Memory B cell (primary cell): ENCODE results near the gene TSR3.

ENCODE experiments used
- ATAC-seq: fragments of 150-1000 bp; cut with Tn5 transposase; 2 replicates; pipeline ENCODE4 v1.10.0; 2021; ENCODE audit warnings: low read depth, mild to moderate bottlenecking, moderate library complexity
- DNase-seq, 2 donors: peaks; one replicate each; pipeline ENCODE4 v3.0.0; 2022; ENCODE audit warnings: low spot score in 2 of 2
- H3K27ac Mint-ChIP-seq: one replicate; pipeline ENCODE4 v1.8.0; 2022; ENCODE audit warnings: mild to moderate bottlenecking, moderate library complexity, mixed read lengths
- H3K27me3 Mint-ChIP-seq: one replicate; pipeline ENCODE4 v1.8.0; 2022; ENCODE audit warnings: mixed read lengths
- H3K36me3 Mint-ChIP-seq: one replicate; pipeline ENCODE4 v1.8.0; 2022; ENCODE audit warnings: mild to moderate bottlenecking, mixed read lengths
- H3K4me1 Mint-ChIP-seq: one replicate; pipeline ENCODE4 v1.8.0; 2022; ENCODE audit warnings: mixed read lengths
- H3K4me3 Mint-ChIP-seq: one replicate; pipeline ENCODE4 v1.8.0; 2022; ENCODE audit warnings: mild to moderate bottlenecking, moderate library complexity, mixed read lengths
- H3K9me3 Mint-ChIP-seq: one replicate; pipeline ENCODE4 v1.8.0; 2022; ENCODE audit warnings: mixed read lengths

TSR3 gene

DNA sequence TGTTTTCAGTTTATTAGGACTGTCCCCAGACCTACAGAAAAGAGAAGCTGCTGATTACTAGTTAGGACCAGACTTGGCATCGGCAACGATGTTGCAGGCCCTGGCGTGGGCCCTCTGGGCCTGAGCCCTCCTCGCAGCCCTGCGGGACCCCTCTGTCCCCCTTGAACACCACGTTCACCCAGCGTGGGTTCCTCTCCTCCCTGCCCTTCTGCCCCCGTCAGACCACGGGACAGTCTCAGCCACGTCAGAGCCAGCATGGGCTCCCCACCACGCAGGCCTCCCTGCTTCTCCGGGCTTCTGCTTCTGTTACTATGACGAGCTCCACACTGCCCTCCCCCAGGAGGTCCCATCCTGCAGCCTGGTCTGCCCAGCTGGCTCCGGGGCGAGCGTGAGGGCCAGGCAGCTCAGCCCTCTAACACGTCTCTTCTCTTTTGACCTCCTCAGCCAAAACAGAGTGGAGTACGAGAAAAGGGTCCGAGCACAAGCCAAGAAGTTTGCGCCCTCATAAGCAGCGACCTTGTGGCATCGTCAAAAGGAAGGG lies 27.3 kb downstream of the TSR3 start:
- no peaks in the 10 kb centered on the region for H3K9me3 Mint-ChIP-seq
- H3K4me3 Mint-ChIP-seq, result no peak overlapping the region
- H3K27me3 Mint-ChIP-seq, result no peaks in the 10 kb centered on the region
- H3K36me3 Mint-ChIP-seq, result peaks cover 12% of the 10 kb centered on the region
- H3K27ac Mint-ChIP-seq, result peak overlapping the region; percentile 45
- H3K4me1 Mint-ChIP-seq, result peaks cover 7% of the 10 kb centered on the region
- DNase-seq (no peak), ATAC-seq (no peak)

GRCh38 chr16:1323296-1324239 lies 28.1 kb downstream of the TSR3 start:
- no peaks in the 10 kb centered on the region for H3K27me3 Mint-ChIP-seq
- no peak overlapping the region for H3K4me3 Mint-ChIP-seq
- H3K36me3 Mint-ChIP-seq, result peaks cover 13% of the 10 kb centered on the region
- ATAC-seq (no peak), DNase-seq (no peak)
- H3K27ac Mint-ChIP-seq, result peak overlapping the region; percentile 45
- H3K4me1 Mint-ChIP-seq, result peaks cover 7% of the 10 kb centered on the region
- H3K9me3 Mint-ChIP-seq, result no peaks in the 10 kb centered on the region

GRCh38 chr16:1322407-1322806 lies 29.3 kb downstream of the TSR3 start:
- H3K27ac Mint-ChIP-seq, result no peak overlapping the region
- no peak overlapping the region for H3K4me3 Mint-ChIP-seq
- ATAC-seq (no peak), DNase-seq (no peak)
- no peaks in the 10 kb centered on the region for H3K27me3 Mint-ChIP-seq
- peaks cover 20% of the 10 kb centered on the region for H3K36me3 Mint-ChIP-seq
- peaks cover 7% of the 10 kb centered on the region for H3K4me1 Mint-ChIP-seq
- H3K9me3 Mint-ChIP-seq, result no peaks in the 10 kb centered on the region

DNA sequence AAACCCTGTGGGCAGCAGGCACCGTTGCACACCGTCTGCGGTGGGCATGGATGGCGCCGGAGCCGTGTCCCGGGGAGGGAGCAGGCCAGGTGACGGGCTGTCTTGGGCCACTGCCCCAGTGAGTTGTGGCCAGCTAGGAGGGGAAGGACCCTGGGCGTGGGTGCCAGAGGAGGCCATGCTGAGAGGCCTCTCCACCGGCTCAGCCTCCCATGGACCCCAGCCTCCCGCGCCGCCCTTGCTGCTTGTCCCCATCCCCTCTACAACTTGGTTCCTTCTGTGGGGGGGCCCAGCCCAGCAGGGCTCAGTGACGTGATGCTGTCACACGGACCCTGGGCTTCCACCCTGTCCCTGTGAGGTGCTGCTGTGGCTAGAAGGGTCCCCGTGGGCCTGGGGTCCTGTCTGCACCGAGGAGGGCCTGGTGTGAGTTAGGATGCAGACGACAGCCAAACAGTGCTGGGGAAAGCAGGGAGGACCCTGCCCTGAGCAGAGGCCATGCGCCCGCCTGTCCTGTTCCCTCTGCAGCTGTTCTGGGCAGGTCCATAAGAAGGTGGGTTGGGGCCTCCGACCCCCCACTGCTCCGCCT lies 30.9 kb downstream of the TSR3 start:
- peaks cover 25% of the 10 kb centered on the region for H3K36me3 Mint-ChIP-seq
- H3K9me3 Mint-ChIP-seq, result no peaks in the 10 kb centered on the region
- H3K4me1 Mint-ChIP-seq, result peaks cover 2% of the 10 kb centered on the region
- no peak for ATAC-seq
- peak overlapping the region; percentile 45 for H3K27ac Mint-ChIP-seq
- DNase-seq, result no peak
- H3K4me3 Mint-ChIP-seq, result no peak overlapping the region
- H3K27me3 Mint-ChIP-seq, result no peaks in the 10 kb centered on the region

DNA sequence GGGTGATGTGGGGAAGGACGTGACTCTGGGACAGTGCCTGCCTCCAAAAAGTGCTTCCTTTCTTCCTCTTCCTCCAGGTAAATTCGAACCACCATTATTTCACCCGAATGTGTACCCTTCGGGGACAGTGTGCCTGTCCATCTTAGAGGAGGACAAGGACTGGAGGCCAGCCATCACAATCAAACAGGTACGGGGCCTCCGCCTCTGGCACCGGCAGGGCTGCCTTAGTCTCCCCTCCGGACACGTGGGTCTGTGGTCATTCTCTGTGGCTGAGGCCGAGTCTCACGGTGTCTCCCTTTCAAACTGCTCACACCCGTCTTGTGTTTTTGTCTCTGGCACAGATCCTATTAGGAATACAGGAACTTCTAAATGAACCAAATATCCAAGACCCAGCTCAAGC lies 31.6 kb downstream of the TSR3 start:
- Mint-ChIP-seq H3K9me3 (no peaks in the 10 kb centered on the region), H3K27me3 (no peaks in the 10 kb centered on the region), H3K4me3 (no peak overlapping the region), H3K36me3 (peaks cover 25% of the 10 kb centered on the region), H3K27ac (no peak overlapping the region), H3K4me1 (no peaks in the 10 kb centered on the region)
- ATAC-seq (no peak), DNase-seq (no peak)

- ATAC-seq (no peak), DNase-seq (no peak)
- Mint-ChIP-seq H3K9me3 (no peaks in the 10 kb centered on the region), H3K27ac (peak overlapping the region; percentile 45), H3K4me3 (no peak overlapping the region), H3K36me3 (peaks cover 22% of the 10 kb centered on the region), H3K27me3 (no peaks in the 10 kb centered on the region), H3K4me1 (peaks cover 2% of the 10 kb centered on the region)
These were observed 32.6 kb downstream of the TSR3 start for GRCh38 chr16:1319041-1319440.

DNA sequence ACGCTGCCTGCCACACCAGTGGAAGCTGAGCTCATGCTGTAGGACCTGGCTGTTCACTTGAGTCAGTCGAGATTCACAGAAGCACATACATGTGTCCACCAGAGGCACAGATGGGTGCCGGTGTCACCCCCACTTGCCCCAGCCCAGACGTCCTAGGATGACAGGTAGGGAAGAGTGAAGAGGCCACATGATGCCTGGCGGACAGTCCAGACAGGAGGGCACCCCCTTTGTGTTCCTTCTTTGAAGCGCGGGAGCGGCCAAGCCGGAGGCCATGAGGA lies 33.5 kb downstream of the TSR3 start:
- DNase-seq (no peak), ATAC-seq (no peak)
- Mint-ChIP-seq H3K4me3 (no peak overlapping the region), H3K9me3 (no peaks in the 10 kb centered on the region), H3K4me1 (peaks cover 2% of the 10 kb centered on the region), H3K27ac (peak overlapping the region; percentile 90), H3K27me3 (no peaks in the 10 kb centered on the region), H3K36me3 (peaks cover 16% of the 10 kb centered on the region)

DNA sequence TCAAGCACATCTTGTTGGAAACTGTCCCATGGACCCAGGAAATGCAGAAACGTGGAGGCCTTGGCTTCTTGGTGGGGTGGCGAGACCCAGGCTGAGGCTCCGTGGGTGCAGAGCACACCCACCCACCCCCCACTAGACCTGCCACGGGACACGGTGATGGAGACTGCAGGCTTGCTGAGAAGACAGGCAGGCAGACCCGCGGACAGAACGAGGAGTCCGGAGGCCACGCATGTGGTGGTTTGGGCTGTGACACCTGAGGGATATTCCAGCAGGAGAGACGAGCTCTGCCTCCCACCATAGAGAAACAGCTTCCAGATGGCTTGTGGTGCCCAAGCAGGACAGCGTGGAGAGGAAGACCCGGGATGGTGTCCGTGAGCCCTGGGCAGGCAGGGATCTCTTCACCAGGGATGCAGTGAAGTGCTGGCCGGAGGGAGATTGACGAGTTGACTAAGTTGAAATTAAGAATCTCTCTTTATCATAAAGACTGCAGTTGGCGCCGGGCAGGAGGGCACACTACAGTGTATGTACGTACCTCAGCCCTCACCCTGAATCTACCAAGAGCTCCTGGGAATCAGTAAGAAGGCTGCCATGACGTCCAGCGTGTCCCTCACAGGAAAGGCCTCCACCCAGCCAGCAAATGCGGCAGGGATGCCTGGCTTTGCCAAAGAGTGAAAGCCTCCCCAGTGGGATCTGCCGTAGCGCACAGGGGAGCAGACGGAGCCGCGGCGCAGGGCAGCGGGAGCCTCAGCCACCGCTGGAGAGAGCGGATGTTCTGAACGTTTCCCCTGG lies 34.0 kb downstream of the TSR3 start:
- Mint-ChIP-seq H3K36me3 (peaks cover 17% of the 10 kb centered on the region), H3K4me3 (no peak overlapping the region), H3K9me3 (no peaks in the 10 kb centered on the region), H3K27ac (peak overlapping the region; percentile 90), H3K27me3 (no peaks in the 10 kb centered on the region), H3K4me1 (peaks cover 7% of the 10 kb centered on the region)
- DNase-seq (no peak), ATAC-seq (no peak)

DNA sequence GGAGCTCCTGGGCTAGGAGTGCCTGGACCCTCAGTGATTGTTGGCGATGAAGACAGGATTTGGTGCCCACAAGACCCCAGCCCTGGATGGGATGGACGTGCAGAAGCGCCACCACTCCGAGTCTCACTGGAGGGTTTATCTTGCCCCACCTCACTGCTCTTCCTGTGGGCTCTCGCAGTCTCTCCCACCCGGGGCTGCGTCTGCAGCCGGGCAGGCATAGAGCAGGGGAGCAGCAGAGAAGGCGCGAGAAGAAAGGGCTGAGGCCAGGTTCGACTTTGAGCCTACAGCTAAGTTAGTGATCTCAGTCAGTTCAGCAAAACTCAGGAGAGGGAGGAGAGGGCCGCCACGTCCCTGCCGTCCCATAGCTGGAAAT lies 35.7 kb downstream of the TSR3 start:
- Mint-ChIP-seq H3K36me3 (peaks cover 18% of the 10 kb centered on the region), H3K4me1 (peaks cover 10% of the 10 kb centered on the region), H3K27me3 (no peaks in the 10 kb centered on the region), H3K27ac (no peak overlapping the region), H3K9me3 (no peaks in the 10 kb centered on the region), H3K4me3 (no peak overlapping the region)
- ATAC-seq (no peak), DNase-seq (no peak)

GRCh38 chr16:1315081-1316032 lies 36.3 kb downstream of the TSR3 start:
- Mint-ChIP-seq H3K4me3 (no peak overlapping the region), H3K9me3 (no peaks in the 10 kb centered on the region), H3K27me3 (no peaks in the 10 kb centered on the region), H3K4me1 (peaks cover 12% of the 10 kb centered on the region), H3K27ac (no peak overlapping the region), H3K36me3 (peaks cover 18% of the 10 kb centered on the region)
- no peak for ATAC-seq
- DNase-seq, result no peak

- no peak overlapping the region for H3K4me3 Mint-ChIP-seq
- DNase-seq (no peak), ATAC-seq (no peak)
- no peaks in the 10 kb centered on the region for H3K27me3 Mint-ChIP-seq
- no peak overlapping the region for H3K27ac Mint-ChIP-seq
- peaks cover 20% of the 10 kb centered on the region for H3K36me3 Mint-ChIP-seq
- H3K9me3 Mint-ChIP-seq, result no peaks in the 10 kb centered on the region
- peaks cover 16% of the 10 kb centered on the region for H3K4me1 Mint-ChIP-seq
These were observed 37.1 kb downstream of the TSR3 start for GRCh38 chr16:1314399-1315068.

- H3K9me3 Mint-ChIP-seq, result no peaks in the 10 kb centered on the region
- H3K4me3 Mint-ChIP-seq, result no peak overlapping the region
- no peak for ATAC-seq
- H3K36me3 Mint-ChIP-seq, result peaks cover 17% of the 10 kb centered on the region
- no peak for DNase-seq
- H3K4me1 Mint-ChIP-seq, result peaks cover 16% of the 10 kb centered on the region
- no peaks in the 10 kb centered on the region for H3K27me3 Mint-ChIP-seq
- no peak overlapping the region for H3K27ac Mint-ChIP-seq
These were observed 37.8 kb downstream of the TSR3 start for GRCh38 chr16:1313721-1314369.
